Neural cell (in vitro differentiated cells): ENCODE results near the gene AMDHD2. TPM values are rescaled to one million over a fixed set of nuclear protein-coding genes. Genes with fewer than 3 reads are reported as not detected.
A peak's percentile ranks its signal among the peaks of the same experiment; 100 is the strongest.

Experiments
- H2AFZ ChIP-seq: fragments of 200-600, 300-800 bp; sonication (generic), shearing (Covaris generic); 2 replicates; pipeline ENCODE4 v1.6.0; 2014; ENCODE audit warnings: low read depth, mild to moderate bottlenecking, antibody characterized with exemption, low read length, moderate library complexity
- H3F3A ChIP-seq: fragments of 200-600 bp; shearing (Covaris generic); 2 replicates; pipeline ENCODE4 v1.6.1; 2016; ENCODE audit warnings: mild to moderate bottlenecking, moderate library complexity, mixed read lengths, antibody characterized with exemption, low read length; ENCODE audit not compliant: insufficient read depth, poor library complexity, severe bottlenecking
- H3K27ac ChIP-seq: fragments of 200-600, 300-800 bp; sonication (generic), shearing (Covaris generic); 2 replicates; pipeline ENCODE4 v1.5.1; 2014; ENCODE audit warnings: mild to moderate bottlenecking, low read length, moderate library complexity
- H3K27me3 ChIP-seq: fragments of 300-800, 200-600 bp; sonication (generic), shearing (Covaris generic); 2 replicates; pipeline ENCODE4 v1.6.0; 2014; ENCODE audit warnings: mild to moderate bottlenecking, low read depth, low read length, moderate library complexity; ENCODE audit not compliant: insufficient read depth
- H3K36me3 ChIP-seq: fragments of 300-800, 200-600 bp; sonication (generic), shearing (Covaris generic); 2 replicates; pipeline ENCODE4 v1.5.1; 2014; ENCODE audit warnings: mild to moderate bottlenecking, antibody characterized with exemption, low read length, moderate library complexity; ENCODE audit not compliant: insufficient read depth
- H3K4me2 ChIP-seq: fragments of 300-800, 200-600 bp; sonication (generic), shearing (Covaris generic); 2 replicates; pipeline ENCODE4 v1.6.0; 2014; ENCODE audit warnings: mild to moderate bottlenecking, low read length
- H3K4me3 ChIP-seq: fragments of 300-800, 200-600 bp; sonication (generic), shearing (Covaris generic); 2 replicates; pipeline ENCODE4 v1.5.1; 2014; ENCODE audit warnings: mild to moderate bottlenecking, low read length, moderate library complexity
- H3K79me2 ChIP-seq: fragments of 200-600 bp; shearing (Covaris generic); replicated peaks from 2 replicates; pipeline ENCODE4 v1.6.0; 2014; ENCODE audit warnings: mild to moderate bottlenecking, low read length, moderate library complexity; ENCODE audit not compliant: insufficient read depth
- H3K9ac ChIP-seq: fragments of 300-800, 200-600 bp; sonication (generic), shearing (Covaris generic); 2 replicates; pipeline ENCODE4 v1.6.1; 2016; ENCODE audit warnings: mild to moderate bottlenecking, low read length, mixed read lengths
- H3K9me2 ChIP-seq: fragments of 200-600 bp; shearing (Covaris generic); 2 replicates; pipeline ENCODE4 v1.6.1; 2016; ENCODE audit warnings: mild to moderate bottlenecking, low read length, mixed read lengths; ENCODE audit not compliant: insufficient read depth
- H3K9me3 ChIP-seq: fragments of 200-600, 300-800 bp; sonication (generic), shearing (Covaris generic); 2 replicates; pipeline ENCODE4 v1.6.1; 2016; ENCODE audit warnings: mild to moderate bottlenecking, mixed run types, low read length, moderate library complexity, mixed read lengths
- H4K20me1 ChIP-seq: fragments of 200-600 bp; shearing (Covaris generic); 2 replicates; pipeline ENCODE4 v1.6.1; 2016; ENCODE audit warnings: mild to moderate bottlenecking, mixed run types; ENCODE audit not compliant: insufficient read depth
- CTCF ChIP-seq: fragments of 450-650 bp; IDR thresholded peaks from 2 replicates; pipeline ENCODE4 v1.5.1; 2014; ENCODE audit warnings: antibody characterized with exemption, mild to moderate bottlenecking, moderate library complexity; ENCODE audit not compliant: poor library complexity, severe bottlenecking
- EP300 ChIP-seq: fragments of 450-650 bp; conservative IDR thresholded peaks from 2 replicates; pipeline ENCODE4 v1.6.1; 2014; ENCODE audit warnings: antibody characterized with exemption, mild to moderate bottlenecking, moderate library complexity; ENCODE audit not compliant: poor library complexity, severe bottlenecking
- EZH2 ChIP-seq: fragments of 200-600, 300-800 bp; shearing (Covaris generic), sonication (generic); IDR thresholded peaks from 2 replicates; pipeline ENCODE4 v1.6.1; 2014; ENCODE audit warnings: antibody characterized with exemption, low read length, borderline replicate concordance, mild to moderate bottlenecking; ENCODE audit not compliant: insufficient read depth, poor library complexity, severe bottlenecking
- MXI1 ChIP-seq: fragments of 450-650 bp; conservative IDR thresholded peaks from 2 replicates; pipeline ENCODE4 v1.6.1; 2014; ENCODE audit warnings: antibody characterized with exemption, mild to moderate bottlenecking; ENCODE audit not compliant: poor library complexity, severe bottlenecking
- POLR2AphosphoS5 ChIP-seq: IDR thresholded peaks from 2 replicates; pipeline ENCODE4 v1.6.1; 2012
- RAD21 ChIP-seq: fragments of 450-650 bp; conservative IDR thresholded peaks from 2 replicates; pipeline ENCODE4 v1.6.1; 2014; ENCODE audit warnings: antibody characterized with exemption, mild to moderate bottlenecking, moderate library complexity
- REST ChIP-seq: IDR thresholded peaks from 2 replicates; pipeline ENCODE4 v1.6.1; 2012; ENCODE audit warnings: borderline replicate concordance
- SMC3 ChIP-seq: fragments of 450-650 bp; conservative IDR thresholded peaks from 2 replicates; pipeline ENCODE4 v1.6.1; 2014; ENCODE audit warnings: antibody characterized with exemption, mild to moderate bottlenecking, moderate library complexity; ENCODE audit not compliant: poor library complexity
- TAF1 ChIP-seq: IDR thresholded peaks from 2 replicates; pipeline ENCODE4 v1.6.1; 2012; ENCODE audit warnings: low read depth
- polyA plus RNA-seq: library from polyadenylated mRNA; depleted of rRNA; stranded (reverse); fragments of >200 nt; gene quantifications from 2 replicates; pipeline ENCODE4 v1.2.3, GENCODE V29; 2014

The AMDHD2 gene
- polyA plus RNA-seq, 1 donor from 2014 or later: 50.0 TPM

- Histone ChIP-seq H3K4me2 (no peak overlapping the region), H3K27ac (no peak overlapping the region), H3K36me3 (no peaks in the 10 kb centered on the region), H3K9ac (no peak overlapping the region), H3F3A (no peaks in the 10 kb centered on the region), H3K9me3 (no peaks in the 10 kb centered on the region), H2AFZ (no peak overlapping the region), H3K4me3 (no peak overlapping the region), H4K20me1 (no peaks in the 10 kb centered on the region), H3K79me2 (no peaks in the 10 kb centered on the region), H3K9me2 (no peaks in the 10 kb centered on the region), H3K27me3 (no peaks in the 10 kb centered on the region)
- TF ChIP-seq MXI1 (no peak), REST (no peak), POLR2AphosphoS5 (no peak), EP300 (no peak), TAF1 (no peak), SMC3 (no peak), RAD21 (no peak), CTCF (no peak), EZH2 (no peak)
These were observed 9.9 kb downstream of the AMDHD2 start for GRCh38 chr16:2529961-2530628.

- Histone ChIP-seq H3F3A (no peaks in the 10 kb centered on the region), H3K9me2 (no peaks in the 10 kb centered on the region), H3K27ac (no peak overlapping the region), H3K79me2 (no peaks in the 10 kb centered on the region), H4K20me1 (no peaks in the 10 kb centered on the region), H3K27me3 (no peaks in the 10 kb centered on the region), H3K4me2 (no peak overlapping the region), H2AFZ (no peak overlapping the region), H3K36me3 (no peaks in the 10 kb centered on the region), H3K9ac (peak overlapping the region; percentile 81), H3K9me3 (no peaks in the 10 kb centered on the region), H3K4me3 (peak overlapping the region; percentile 78)
- TF ChIP-seq TAF1 (no peak), SMC3 (no peak), CTCF (no peak), POLR2AphosphoS5 (no peak), MXI1 (no peak), REST (no peak)
These were observed 10.6 kb downstream of the AMDHD2 start for GRCh38 chr16:2530629-2531318.
